ENCODE results near the gene NOXO1. TPM values are rescaled to one million over a fixed set of nuclear protein-coding genes. Genes with fewer than 3 reads are reported as not detected.

Gene NOXO1
- total and polyA plus RNA-seq, 2 experiments from 2014 or later, result 2.0 to 2.6 TPM

DNA sequence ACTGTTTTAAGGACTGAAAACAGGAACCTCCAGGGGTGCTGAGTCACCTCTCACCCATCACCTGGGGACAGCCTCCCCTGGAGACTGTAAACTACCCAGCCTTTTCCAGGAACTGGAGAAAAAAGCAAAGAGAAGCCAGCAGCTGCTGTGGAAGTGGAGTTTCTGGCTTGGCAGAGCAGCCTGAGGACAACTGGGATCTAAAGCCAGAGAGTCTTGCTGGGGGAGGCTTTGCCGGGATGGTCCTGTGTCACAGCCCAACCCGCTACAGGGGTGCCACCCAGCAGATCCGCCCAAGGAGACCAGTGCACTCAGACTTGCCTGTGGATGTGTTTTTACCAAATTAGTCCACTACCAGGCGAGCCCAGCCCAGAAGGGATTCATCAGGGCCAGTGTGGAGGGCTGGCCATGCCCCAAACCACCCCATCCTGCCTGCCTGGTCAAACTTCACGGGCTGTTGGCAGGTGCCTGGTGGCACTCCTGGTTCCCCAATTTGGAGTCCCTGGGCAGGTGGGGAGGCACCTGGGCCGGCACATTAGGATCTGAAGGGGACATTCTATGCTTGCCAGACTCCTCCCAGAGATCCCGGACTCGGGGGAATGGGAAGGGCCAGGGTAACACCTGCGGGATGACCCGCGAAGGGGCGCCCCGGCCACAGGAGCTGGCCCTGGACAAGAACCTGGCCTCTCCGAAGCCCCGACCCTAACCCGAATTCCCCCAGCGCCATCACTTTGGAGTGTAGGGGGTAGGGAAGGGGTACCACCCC is 39.0 kb downstream of the NOXO1 start (continued):
- TF ChIP-seq, protein P1, sequence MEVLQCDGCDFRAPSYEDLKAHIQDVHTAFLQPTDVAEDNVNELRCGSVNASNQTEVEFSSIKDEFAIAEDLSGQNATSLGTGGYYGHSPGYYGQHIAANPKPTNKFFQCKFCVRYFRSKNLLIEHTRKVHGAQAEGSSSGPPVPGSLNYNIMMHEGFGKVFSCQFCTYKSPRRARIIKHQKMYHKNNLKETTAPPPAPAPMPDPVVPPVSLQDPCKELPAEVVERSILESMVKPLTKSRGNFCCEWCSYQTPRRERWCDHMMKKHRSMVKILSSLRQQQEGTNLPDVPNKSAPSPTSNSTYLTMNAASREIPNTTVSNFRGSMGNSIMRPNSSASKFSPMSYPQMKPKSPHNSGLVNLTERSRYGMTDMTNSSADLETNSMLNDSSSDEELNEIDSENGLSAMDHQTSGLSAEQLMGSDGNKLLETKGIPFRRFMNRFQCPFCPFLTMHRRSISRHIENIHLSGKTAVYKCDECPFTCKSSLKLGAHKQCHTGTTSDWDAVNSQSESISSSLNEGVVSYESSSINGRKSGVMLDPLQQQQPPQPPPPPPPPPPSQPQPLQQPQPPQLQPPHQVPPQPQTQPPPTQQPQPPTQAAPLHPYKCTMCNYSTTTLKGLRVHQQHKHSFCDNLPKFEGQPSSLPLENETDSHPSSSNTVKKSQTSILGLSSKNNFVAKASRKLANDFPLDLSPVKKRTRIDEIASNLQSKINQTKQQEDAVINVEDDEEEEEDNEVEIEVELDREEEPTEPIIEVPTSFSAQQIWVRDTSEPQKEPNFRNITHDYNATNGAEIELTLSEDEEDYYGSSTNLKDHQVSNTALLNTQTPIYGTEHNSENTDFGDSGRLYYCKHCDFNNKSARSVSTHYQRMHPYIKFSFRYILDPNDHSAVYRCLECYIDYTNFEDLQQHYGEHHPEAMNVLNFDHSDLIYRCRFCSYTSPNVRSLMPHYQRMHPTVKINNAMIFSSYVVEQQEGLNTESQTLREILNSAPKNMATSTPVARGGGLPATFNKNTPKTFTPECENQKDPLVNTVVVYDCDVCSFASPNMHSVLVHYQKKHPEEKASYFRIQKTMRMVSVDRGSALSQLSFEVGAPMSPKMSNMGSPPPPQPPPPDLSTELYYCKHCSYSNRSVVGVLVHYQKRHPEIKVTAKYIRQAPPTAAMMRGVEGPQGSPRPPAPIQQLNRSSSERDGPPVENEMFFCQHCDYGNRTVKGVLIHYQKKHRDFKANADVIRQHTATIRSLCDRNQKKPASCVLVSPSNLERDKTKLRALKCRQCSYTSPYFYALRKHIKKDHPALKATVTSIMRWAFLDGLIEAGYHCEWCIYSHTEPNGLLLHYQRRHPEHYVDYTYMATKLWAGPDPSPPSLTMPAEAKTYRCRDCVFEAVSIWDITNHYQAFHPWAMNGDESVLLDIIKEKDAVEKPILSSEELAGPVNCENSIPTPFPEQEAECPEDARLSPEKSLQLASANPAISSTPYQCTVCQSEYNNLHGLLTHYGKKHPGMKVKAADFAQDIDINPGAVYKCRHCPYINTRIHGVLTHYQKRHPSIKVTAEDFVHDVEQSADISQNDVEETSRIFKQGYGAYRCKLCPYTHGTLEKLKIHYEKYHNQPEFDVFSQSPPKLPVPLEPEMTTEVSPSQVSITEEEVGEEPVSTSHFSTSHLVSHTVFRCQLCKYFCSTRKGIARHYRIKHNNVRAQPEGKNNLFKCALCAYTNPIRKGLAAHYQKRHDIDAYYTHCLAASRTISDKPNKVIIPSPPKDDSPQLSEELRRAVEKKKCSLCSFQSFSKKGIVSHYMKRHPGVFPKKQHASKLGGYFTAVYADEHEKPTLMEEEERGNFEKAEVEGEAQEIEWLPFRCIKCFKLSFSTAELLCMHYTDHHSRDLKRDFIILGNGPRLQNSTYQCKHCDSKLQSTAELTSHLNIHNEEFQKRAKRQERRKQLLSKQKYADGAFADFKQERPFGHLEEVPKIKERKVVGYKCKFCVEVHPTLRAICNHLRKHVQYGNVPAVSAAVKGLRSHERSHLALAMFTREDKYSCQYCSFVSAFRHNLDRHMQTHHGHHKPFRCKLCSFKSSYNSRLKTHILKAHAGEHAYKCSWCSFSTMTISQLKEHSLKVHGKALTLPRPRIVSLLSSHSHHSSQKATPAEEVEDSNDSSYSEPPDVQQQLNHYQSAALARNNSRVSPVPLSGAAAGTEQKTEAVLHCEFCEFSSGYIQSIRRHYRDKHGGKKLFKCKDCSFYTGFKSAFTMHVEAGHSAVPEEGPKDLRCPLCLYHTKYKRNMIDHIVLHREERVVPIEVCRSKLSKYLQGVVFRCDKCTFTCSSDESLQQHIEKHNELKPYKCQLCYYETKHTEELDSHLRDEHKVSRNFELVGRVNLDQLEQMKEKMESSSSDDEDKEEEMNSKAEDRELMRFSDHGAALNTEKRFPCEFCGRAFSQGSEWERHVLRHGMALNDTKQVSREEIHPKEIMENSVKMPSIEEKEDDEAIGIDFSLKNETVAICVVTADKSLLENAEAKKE (CRISPR knock-in tag; IDR thresholded peaks at IDR 0.05), result no peak
- no peak for TF ChIP-seq ZNF331 (CRISPR knock-in tag; IDR thresholded peaks at IDR 0.05; ENCODE audit: low read depth)
- TF ChIP-seq STAT1 (IDR thresholded peaks at IDR 0.05; ENCODE audit: unreplicated experiment), result no peak
- TF ChIP-seq, protein P2, sequence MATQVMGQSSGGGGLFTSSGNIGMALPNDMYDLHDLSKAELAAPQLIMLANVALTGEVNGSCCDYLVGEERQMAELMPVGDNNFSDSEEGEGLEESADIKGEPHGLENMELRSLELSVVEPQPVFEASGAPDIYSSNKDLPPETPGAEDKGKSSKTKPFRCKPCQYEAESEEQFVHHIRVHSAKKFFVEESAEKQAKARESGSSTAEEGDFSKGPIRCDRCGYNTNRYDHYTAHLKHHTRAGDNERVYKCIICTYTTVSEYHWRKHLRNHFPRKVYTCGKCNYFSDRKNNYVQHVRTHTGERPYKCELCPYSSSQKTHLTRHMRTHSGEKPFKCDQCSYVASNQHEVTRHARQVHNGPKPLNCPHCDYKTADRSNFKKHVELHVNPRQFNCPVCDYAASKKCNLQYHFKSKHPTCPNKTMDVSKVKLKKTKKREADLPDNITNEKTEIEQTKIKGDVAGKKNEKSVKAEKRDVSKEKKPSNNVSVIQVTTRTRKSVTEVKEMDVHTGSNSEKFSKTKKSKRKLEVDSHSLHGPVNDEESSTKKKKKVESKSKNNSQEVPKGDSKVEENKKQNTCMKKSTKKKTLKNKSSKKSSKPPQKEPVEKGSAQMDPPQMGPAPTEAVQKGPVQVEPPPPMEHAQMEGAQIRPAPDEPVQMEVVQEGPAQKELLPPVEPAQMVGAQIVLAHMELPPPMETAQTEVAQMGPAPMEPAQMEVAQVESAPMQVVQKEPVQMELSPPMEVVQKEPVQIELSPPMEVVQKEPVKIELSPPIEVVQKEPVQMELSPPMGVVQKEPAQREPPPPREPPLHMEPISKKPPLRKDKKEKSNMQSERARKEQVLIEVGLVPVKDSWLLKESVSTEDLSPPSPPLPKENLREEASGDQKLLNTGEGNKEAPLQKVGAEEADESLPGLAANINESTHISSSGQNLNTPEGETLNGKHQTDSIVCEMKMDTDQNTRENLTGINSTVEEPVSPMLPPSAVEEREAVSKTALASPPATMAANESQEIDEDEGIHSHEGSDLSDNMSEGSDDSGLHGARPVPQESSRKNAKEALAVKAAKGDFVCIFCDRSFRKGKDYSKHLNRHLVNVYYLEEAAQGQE (IDR thresholded peaks at IDR 0.05; ENCODE audit: unreplicated experiment), result no peak

Data from GM23338 (cell line).